IMR-90 (cell line): ENCODE data around the gene CLDN22. TPM values are rescaled to one million over a fixed set of nuclear protein-coding genes. Genes with fewer than 3 reads are reported as not detected.

Experiments used
- ATAC-seq: fragments of 200-7000 bp; cut with Tn5 transposase; 2 replicates; pipeline ENCODE4 v1.9.1; 2020; ENCODE audit warnings: low read depth, mild to moderate bottlenecking, moderate library complexity
- BruUV-seq: library from RNA; stranded (reverse); fragments of 400-500 nt; replicated peaks from 2 replicates; lab custom pipeline; 2021; lab: Mats Ljungman, UMichigan
- CTCF ChIA-PET: fragments of 300-600 bp; formaldehyde crosslinking; extraction: SDS; loops from one replicate; lab custom pipeline; 2021; ENCODE audit warnings: antibody characterized with exemption; lab: Yijun Ruan, JAX
- POLR2A ChIA-PET: fragments of 300-600 bp; sonication (Branson Sonifier 250); formaldehyde crosslinking; loops from one replicate; lab custom pipeline; 2022; ENCODE audit warnings: antibody characterized with exemption; ENCODE audit not compliant: unreplicated experiment; lab: Charles Lee
- DNase-seq: peaks from one replicate; pipeline ENCODE4 v3.0.0; 2013
- H2AFZ ChIP-seq: replicated peaks from 2 replicates; pipeline ENCODE3; 2013; ENCODE audit warnings: low read length, mild to moderate bottlenecking; ENCODE audit not compliant: poor library complexity
- H2AK5ac ChIP-seq: 2 replicates; pipeline ENCODE4 v1.6.1; 2013; ENCODE audit warnings: low read depth, low read length, inconsistent platforms
- H2AK9ac ChIP-seq: replicated peaks from 2 replicates; pipeline ENCODE3; 2013; ENCODE audit warnings: mild to moderate bottlenecking, low read depth, low read length, moderate library complexity; ENCODE audit not compliant: poor library complexity
- H2BK120ac ChIP-seq: 2 replicates; pipeline ENCODE4 v1.6.1; 2013; ENCODE audit warnings: low read depth, low read length, inconsistent platforms
- H2BK15ac ChIP-seq: 3 replicates; pipeline ENCODE4 v1.6.1; 2013; ENCODE audit warnings: low read depth, low read length, inconsistent platforms
- H2BK20ac ChIP-seq: 2 replicates; pipeline ENCODE4 v1.6.1; 2013; ENCODE audit warnings: low read depth, mild to moderate bottlenecking, inconsistent platforms, low read length, moderate library complexity
- H2BK5ac ChIP-seq: 2 replicates; pipeline ENCODE4 v1.6.1; 2013; ENCODE audit warnings: mild to moderate bottlenecking, low read depth, low read length, inconsistent platforms; ENCODE audit not compliant: poor library complexity, severe bottlenecking
- H3K14ac ChIP-seq: replicated peaks from 2 replicates; pipeline ENCODE4 v1.6.1; 2013; ENCODE audit warnings: low read depth, low read length, inconsistent platforms
- H3K18ac ChIP-seq: 2 replicates; pipeline ENCODE4 v1.6.1; 2013; ENCODE audit warnings: low read depth, low read length, control low read depth
- H3K23ac ChIP-seq: 2 replicates; pipeline ENCODE4 v1.6.1; 2013; ENCODE audit warnings: low read depth, low read length, inconsistent platforms
- H3K27ac ChIP-seq: 2 replicates; pipeline ENCODE4 v1.5.1; 2013; ENCODE audit warnings: mild to moderate bottlenecking, control low read depth, low read length; ENCODE audit not compliant: insufficient read depth
- H3K27me3 ChIP-seq: 2 replicates; pipeline ENCODE4 v1.6.1; 2013; ENCODE audit warnings: low read length; ENCODE audit not compliant: control insufficient read depth, insufficient read depth
- H3K36me3 ChIP-seq: 2 replicates; pipeline ENCODE4 v1.6.1; 2013; ENCODE audit warnings: low read length, mixed read lengths; ENCODE audit not compliant: control insufficient read depth, insufficient read depth
- H3K4ac ChIP-seq: 2 replicates; pipeline ENCODE4 v1.6.1; 2013; ENCODE audit warnings: low read depth, low read length, inconsistent platforms
- H3K4me1 ChIP-seq: 2 replicates; pipeline ENCODE4 v1.6.1; 2013; ENCODE audit warnings: low read length, mixed read lengths; ENCODE audit not compliant: control insufficient read depth, insufficient read depth
- H3K4me2 ChIP-seq: 2 replicates; pipeline ENCODE4 v1.6.1; 2013; ENCODE audit warnings: low read depth, mild to moderate bottlenecking, control low read depth, low read length, moderate library complexity
- H3K4me3 ChIP-seq: 2 replicates; pipeline ENCODE4 v1.5.1; 2013; ENCODE audit warnings: low read depth, mild to moderate bottlenecking, control low read depth, low read length, moderate library complexity; ENCODE audit not compliant: insufficient read depth
- H3K56ac ChIP-seq: 2 replicates; pipeline ENCODE4 v1.6.1; 2013; ENCODE audit warnings: low read length, inconsistent platforms; ENCODE audit not compliant: insufficient read depth; ENCODE audit errors: extremely low read depth
- H3K79me1 ChIP-seq, 2 experiments: 2 replicates each; pipeline ENCODE4 v1.6.1; 2013; ENCODE audit warnings: low read length in 2 of 2, inconsistent platforms in 1 of 2, low read depth in 1 of 2
- H3K9ac ChIP-seq: 2 replicates; pipeline ENCODE4 v1.6.1; 2013; ENCODE audit warnings: low read depth, low read length, control low read depth
- H3K9me1 ChIP-seq: 2 replicates; pipeline ENCODE4 v1.6.1; 2013; ENCODE audit warnings: low read length, inconsistent platforms; ENCODE audit not compliant: insufficient read depth
- H3K9me3 ChIP-seq: 2 replicates; pipeline ENCODE4 v1.6.1; 2013; ENCODE audit warnings: low read length; ENCODE audit not compliant: control insufficient read depth, insufficient read depth
- H4K20me1 ChIP-seq: 2 replicates; pipeline ENCODE4 v1.6.1; 2013; ENCODE audit warnings: low read length, inconsistent platforms; ENCODE audit not compliant: insufficient read depth
- H4K5ac ChIP-seq: 2 replicates; pipeline ENCODE4 v1.6.1; 2013; ENCODE audit warnings: mild to moderate bottlenecking, low read depth, low read length, control low read depth
- H4K8ac ChIP-seq, 2 experiments: 2 replicates each; pipeline ENCODE4 v1.6.1; 2013; ENCODE audit warnings: low read depth in 2 of 2, low read length in 2 of 2, control low read depth in 1 of 2, inconsistent platforms in 1 of 2
- H4K91ac ChIP-seq: 2 replicates; pipeline ENCODE4 v1.6.1; 2013; ENCODE audit warnings: low read depth, low read length, inconsistent platforms; ENCODE audit not compliant: insufficient read depth
- FOS ChIP-seq: fragments of 150-350 bp; IDR thresholded peaks from 2 replicates; pipeline ENCODE4 v1.6.1; 2016; ENCODE audit warnings: low read depth, low read length
- NFE2L2 ChIP-seq: fragments of 150-350 bp; IDR thresholded peaks from 2 replicates; pipeline ENCODE4 v1.6.1; 2016; ENCODE audit warnings: low read depth, mild to moderate bottlenecking, low read length
- WGBS, 2 experiments: methylation state at CpG; one replicate each; pipeline versions ENCODE4 v1.1.5 to v1.1.7; 2013; ENCODE audit warnings: missing lambda C conversion rate in 2 of 2; ENCODE audit not compliant: insufficient read length in 1 of 2; ENCODE audit errors: extremely low coverage in 2 of 2; 5-methylcytosine and 5-hydroxymethylcytosine counted together
- dilution Hi-C: fragments of 300-500 bp; cut with HindIII; formaldehyde crosslinking; loops from one replicate; pipeline ENCODE4 v1.14.3; 2018; ENCODE audit warnings: low sequenced_read_pairs; ENCODE audit not compliant: unreplicated experiment
- in situ Hi-C: fragments of 300-500 bp; cut with MboI; formaldehyde crosslinking; loops from 3 replicates; pipeline ENCODE4 v1.14.3; 2019; ENCODE audit warnings: low sequenced_read_pairs, inconsistent platforms, mixed read lengths
- intact Hi-C: fragments of 100-400 bp; cut with micrococcal nuclease; formaldehyde crosslinking; loops from 2 replicates; pipeline ENCODE4 v1.10.0; 2022
- polyA plus RNA-seq, 3 experiments: library from polyadenylated mRNA; depleted of rRNA; stranded (reverse); fragments of >200 nt; gene quantifications; 2 replicates each; pipeline ENCODE4 v1.2.3, GENCODE V29; 2012; ENCODE audit warnings: low replicate concordance in 1 of 3
- total RNA-seq: library from RNA; depleted of rRNA; stranded (reverse); fragments of >200 nt; gene quantifications from 2 replicates; pipeline ENCODE4 v1.2.3, GENCODE V29; 2012

The CLDN22 gene
- total and polyA plus RNA-seq, 2 of the 4 experiments (the other 2 are of a cell fraction) = not detected

- in situ Hi-C loops (no loop called here), dilution Hi-C loops (no loop called here), intact Hi-C loops (no loop called here)
- Histone ChIP-seq H2BK15ac (no peak overlapping the region), H3K4me1 (peaks cover 6% of the 10 kb centered on the region), H3K4me3 (no peak overlapping the region), H3K36me3 (no peaks in the 10 kb centered on the region), H3K27me3 (no peaks in the 10 kb centered on the region), H2AFZ (no peak overlapping the region), H4K5ac (no peak overlapping the region), H2BK5ac (no peak overlapping the region), H3K56ac (no peak overlapping the region), H3K9me1 (no peaks in the 10 kb centered on the region), H3K27ac (no peak overlapping the region), H4K91ac (no peak overlapping the region), H3K4ac (no peak overlapping the region), H3K9me3 (no peaks in the 10 kb centered on the region), H3K14ac (no peak overlapping the region), H4K20me1 (no peaks in the 10 kb centered on the region), H3K4me2 (no peak overlapping the region), H3K18ac (no peak overlapping the region), H2BK20ac (no peak overlapping the region), H4K8ac (no peak overlapping the region), H3K23ac (no peak overlapping the region), H2BK120ac (no peak overlapping the region), H3K79me1 (no peaks in the 10 kb centered on the region), H3K9ac (no peak overlapping the region), H2AK5ac (no peak overlapping the region; the same call in 1 of the 2 replicates), H2AK9ac (no peak overlapping the region)
- no TSS peak for BruUV-seq
- WGBS, 2 experiments = 75% methylated on average over 4 of the region's 20 CpGs; no CpG with 5 or more reads in 1 of the 2 experiments
- CTCF ChIA-PET = no interaction called here
- ATAC-seq (no peak), DNase-seq (no peak)
- TF ChIP-seq NFE2L2 (no peak), FOS (no peak)
- POLR2A ChIA-PET = no interaction called here
Observed at GRCh38 chr4:183356931-183357675, 37.0 kb upstream of the CLDN22 start.
